HepG2 (cell line): Measurements from ENCODE around the gene CLTA. TPM values are rescaled to one million over a fixed set of nuclear protein-coding genes. Genes with fewer than 3 reads are reported as not detected.

ENCODE experiments used
- ATF5 ChIP-seq: sonication (generic); formaldehyde crosslinking; IDR thresholded peaks from 2 replicates; pipeline ENCODE4 v1.4.0; 2020; ENCODE audit warnings: mild to moderate bottlenecking, low read depth, missing genetic modification reagents
- CCDC6 ChIP-seq: sonication (generic); formaldehyde crosslinking; IDR thresholded peaks from 2 replicates; pipeline ENCODE4 v1.8.1; 2022; ENCODE audit warnings: mild to moderate bottlenecking, missing genetic modification reagents, moderate library complexity
- CREM ChIP-seq, 2 experiments: sonication (generic) in 1 of 2; formaldehyde crosslinking in 1 of 2; IDR thresholded peaks; 2 replicates each; pipeline versions ENCODE4 v1.4.0 to v1.6.1; 2016 to 2020; ENCODE audit warnings: antibody characterized with exemption in 1 of 2, mild to moderate bottlenecking in 1 of 2, missing genetic modification reagents in 1 of 2
- EHMT2 ChIP-seq: fragments of 200-600 bp; sonication (generic); IDR thresholded peaks from 2 replicates; pipeline ENCODE4 v1.7.0; 2017; ENCODE audit warnings: antibody characterized with exemption, low read depth, low read length, borderline replicate concordance
- HINFP ChIP-seq: sonication (generic); formaldehyde crosslinking; IDR thresholded peaks from 2 replicates; pipeline ENCODE4 v1.4.0; 2020; ENCODE audit warnings: low read depth, mild to moderate bottlenecking, missing genetic modification reagents
- MNT ChIP-seq: fragments of 450-650 bp; IDR thresholded peaks from 2 replicates; pipeline ENCODE4 v1.6.1; 2016
- NKX3-1 ChIP-seq: sonication (generic); formaldehyde crosslinking; IDR thresholded peaks from 2 replicates; pipeline ENCODE4 v1.5.0; 2020; ENCODE audit warnings: missing genetic modification reagents
- ZBTB21 ChIP-seq: sonication (generic); formaldehyde crosslinking; IDR thresholded peaks from 2 replicates; pipeline ENCODE4 v1.4.0; 2020; ENCODE audit warnings: missing genetic modification reagents
- ZBTB37 ChIP-seq: sonication (generic); formaldehyde crosslinking; IDR thresholded peaks from 2 replicates; pipeline ENCODE4 v1.4.0; 2020; ENCODE audit warnings: mild to moderate bottlenecking, missing genetic modification reagents
- ZFX ChIP-seq: sonication (generic); formaldehyde crosslinking; IDR thresholded peaks from 2 replicates; pipeline ENCODE4 v1.4.0; 2020; ENCODE audit warnings: mild to moderate bottlenecking, low read depth, missing genetic modification reagents, moderate library complexity
- ZNF12 ChIP-seq: sonication (generic); formaldehyde crosslinking; IDR thresholded peaks from 2 replicates; pipeline ENCODE4 v1.5.0; 2020; ENCODE audit warnings: missing genetic modification reagents
- ZNF274 ChIP-seq: sonication (generic); formaldehyde crosslinking; IDR thresholded peaks from 2 replicates; pipeline ENCODE4 v1.5.1; 2020; ENCODE audit warnings: mild to moderate bottlenecking, missing genetic modification reagents
- ZNF296 ChIP-seq: sonication (generic); formaldehyde crosslinking; conservative IDR thresholded peaks from 2 replicates; pipeline ENCODE4 v1.5.0; 2020; ENCODE audit warnings: mild to moderate bottlenecking, missing genetic modification reagents
- ZNF3 ChIP-seq: IDR thresholded peaks from 2 replicates; pipeline ENCODE4 v1.7.0; 2017; ENCODE audit warnings: inconsistent platforms
- ZNF354B ChIP-seq: sonication (generic); formaldehyde crosslinking; IDR thresholded peaks from 2 replicates; pipeline ENCODE4 v1.8.0; 2022; ENCODE audit warnings: mild to moderate bottlenecking, missing genetic modification reagents
- ZNF687 ChIP-seq: sonication (generic); formaldehyde crosslinking; IDR thresholded peaks from 2 replicates; pipeline ENCODE4 v1.5.1; 2020; ENCODE audit warnings: mild to moderate bottlenecking, missing genetic modification reagents, moderate library complexity
- ZNF747 ChIP-seq: sonication (generic); formaldehyde crosslinking; IDR thresholded peaks from 2 replicates; pipeline ENCODE4 v1.8.1; 2023; ENCODE audit warnings: missing genetic modification reagents, mild to moderate bottlenecking, borderline replicate concordance
- polyA plus RNA-seq, 8 experiments: library from polyadenylated mRNA; depleted of rRNA in 3 of 8; stranded (reverse) in 7 of 8; unstranded in 1 of 8; fragments of >200 nt; fragmentation: Illumina TruSeq in 4 of 8; extraction: Trizol in 4 of 8; gene quantifications; 2 replicates each; pipeline versions ENCODE4 v1.2.1 to v1.2.3, GENCODE V29; 2011 to 2016; ENCODE audit warnings: low read depth in 4 of 8, missing spikeins in 1 of 8, mixed read lengths in 1 of 8; ENCODE audit not compliant: insufficient read depth in 1 of 8
- total RNA-seq, 5 experiments: library from RNA; depleted of rRNA; stranded (reverse); fragments of >200 nt; fragmentation: Illumina TruSeq; extraction: Trizol; gene quantifications; 2 replicates each; pipeline ENCODE4 v1.2.3, GENCODE V29; 2016; ENCODE audit warnings: low read depth in 1 of 5

CLTA gene
- total and polyA plus RNA-seq, 2 of the 13 experiments (the other 11 are each of a cell fraction or from before 2014, with no cell fraction given), result 143 to 222 TPM

GRCh38 chr9:36190388-36191289 lies at the start of gene CLTA (continued):
- TF ChIP-seq ZNF687 (CRISPR knock-in tag) (peak; percentile 88), ZNF274 (CRISPR knock-in tag) (peak; percentile 85), CCDC6 (CRISPR knock-in tag) (0 out of 2 replicates have a peak, but pooled peaks have one; percentile 27), ZNF354B (CRISPR knock-in tag) (no peak), ZNF12 (no peak), HINFP (CRISPR knock-in tag) (no peak), ZNF296 (no peak), ZNF747 (CRISPR knock-in tag) (no peak; the same call in 1 of the 2 replicates), ZBTB21 (CRISPR knock-in tag) (no peak), CREM (IDR thresholded peaks at IDR 0.05) (no peak; the same call in none of the 2 replicates), CREM (CRISPR knock-in tag; IDR thresholded peaks at IDR 0.05) (no peak), ZBTB37 (CRISPR knock-in tag) (no peak), ZNF3 (no peak), EHMT2 (no peak), ZFX (CRISPR knock-in tag) (peak; percentile 92), ATF5 (CRISPR knock-in tag) (no peak), NKX3-1 (CRISPR knock-in tag) (peak; percentile 86), MNT (peak; percentile 37; the same call in 1 of the 2 replicates)
